Measurements from ENCODE around the gene SUPT4H1.

The SUPT4H1 gene

DNA sequence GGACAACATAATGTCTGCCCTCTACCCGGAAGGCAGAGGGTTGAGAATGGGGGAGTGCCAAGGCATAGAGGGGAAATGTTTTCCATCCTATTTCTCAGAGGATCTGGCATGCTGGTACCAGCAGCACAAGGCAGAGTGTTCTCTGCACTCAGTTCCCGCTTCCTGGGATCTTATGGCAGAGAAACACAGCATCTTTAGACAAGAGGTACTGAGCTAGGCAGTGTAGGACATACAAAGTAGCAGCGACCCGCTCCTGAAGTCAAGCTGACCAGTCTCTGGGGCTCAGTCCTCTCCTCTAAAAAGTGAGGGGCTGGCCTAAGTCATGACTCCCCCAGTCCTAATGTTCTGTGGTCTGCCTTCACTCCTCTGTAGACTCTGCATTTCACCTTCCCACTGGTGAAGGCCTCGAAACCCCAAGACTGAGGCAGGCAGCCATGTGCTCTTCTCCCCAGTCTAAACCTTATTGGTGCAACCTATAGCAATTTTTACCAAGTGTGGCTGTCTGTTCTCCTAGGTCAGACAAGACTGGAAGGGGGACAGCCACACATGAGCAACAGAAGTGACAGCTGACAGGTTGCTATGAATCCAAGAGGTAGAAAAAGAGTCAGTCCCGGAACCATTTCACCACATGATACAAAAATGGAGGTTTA, 12.1 kb downstream of the SUPT4H1 start:
- no peak for DNase-seq (ENCODE audit: low spot score)

- no peak for DNase-seq (ENCODE audit: low spot score)
Measured at GRCh38 chr17:58338841-58339754, 12.9 kb downstream of the SUPT4H1 start.

- no peak for DNase-seq (ENCODE audit: low spot score)
Measured at GRCh38 chr17:58338454-58338840, 13.6 kb downstream of the SUPT4H1 start.

GRCh38 chr17:58337600-58338453, 14.2 kb downstream of the SUPT4H1 start:
- no peak for DNase-seq (ENCODE audit: low spot score)

GRCh38 chr17:58337210-58337599, 14.8 kb downstream of the SUPT4H1 start:
- no peak for DNase-seq (ENCODE audit: low spot score)

GRCh38 chr17:58336456-58337209, 15.4 kb downstream of the SUPT4H1 start:
- no peak for DNase-seq (ENCODE audit: low spot score)

DNA sequence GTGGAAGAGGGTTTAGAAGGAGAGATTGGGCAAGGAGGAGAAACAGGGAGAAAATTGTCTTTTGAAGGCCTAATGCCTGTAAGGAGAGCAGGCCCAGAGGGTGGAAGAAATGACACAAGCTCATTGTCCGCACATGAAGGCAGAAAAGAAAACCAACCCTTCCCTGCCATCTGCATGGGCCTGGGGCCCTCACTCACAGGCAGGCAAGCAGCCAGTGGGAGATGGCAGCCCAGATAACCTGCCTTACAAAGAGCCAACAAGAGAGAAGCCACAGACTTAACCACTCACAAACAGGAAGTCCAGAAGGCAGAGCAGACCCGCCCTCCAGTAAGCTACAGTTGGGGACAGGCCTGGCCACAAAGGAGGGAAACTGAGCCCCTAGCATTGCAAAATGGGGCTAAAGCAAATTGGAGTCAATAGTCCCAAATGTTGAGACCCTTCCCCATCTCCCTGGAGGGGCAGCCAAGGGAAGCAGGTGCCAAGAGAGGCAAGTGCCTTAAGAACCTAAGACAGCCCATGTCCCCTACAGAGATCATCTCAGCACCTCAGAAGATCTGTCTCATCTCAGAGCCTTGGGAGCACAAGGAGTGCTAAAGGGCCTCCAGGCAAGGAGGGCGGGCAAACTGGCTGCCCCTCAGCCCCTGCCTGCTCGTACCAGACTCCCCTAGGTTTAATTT, 16.1 kb downstream of the SUPT4H1 start:
- DNase-seq (ENCODE audit: low spot score) = no peak

GRCh38 chr17:58335061-58335731, 16.8 kb downstream of the SUPT4H1 start:
- no peak for DNase-seq (ENCODE audit: low spot score)

GRCh38 chr17:58334661-58335060, 17.3 kb downstream of the SUPT4H1 start:
- DNase-seq (ENCODE audit: low spot score) = no peak

DNA sequence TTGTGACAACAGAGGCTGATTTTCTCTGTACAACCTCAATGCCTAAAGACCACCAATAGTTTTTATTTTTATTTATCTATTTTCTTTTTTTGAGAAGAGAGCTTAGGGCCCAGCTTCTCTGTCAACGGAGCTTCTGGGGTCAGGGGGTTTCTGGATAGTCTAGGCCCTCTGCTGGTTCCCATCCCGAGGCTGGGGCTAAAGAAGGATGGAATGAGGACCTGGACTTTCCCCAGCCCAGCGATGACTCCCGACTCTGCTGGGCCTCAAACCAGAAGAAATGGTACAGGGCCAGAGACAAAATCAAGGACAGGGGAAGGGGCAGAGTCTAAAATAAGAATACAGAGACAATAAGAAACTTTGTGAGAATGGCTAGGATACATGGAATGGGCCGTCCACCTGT, 17.7 kb downstream of the SUPT4H1 start:
- DNase-seq (ENCODE audit: low spot score) = no peak

DNA sequence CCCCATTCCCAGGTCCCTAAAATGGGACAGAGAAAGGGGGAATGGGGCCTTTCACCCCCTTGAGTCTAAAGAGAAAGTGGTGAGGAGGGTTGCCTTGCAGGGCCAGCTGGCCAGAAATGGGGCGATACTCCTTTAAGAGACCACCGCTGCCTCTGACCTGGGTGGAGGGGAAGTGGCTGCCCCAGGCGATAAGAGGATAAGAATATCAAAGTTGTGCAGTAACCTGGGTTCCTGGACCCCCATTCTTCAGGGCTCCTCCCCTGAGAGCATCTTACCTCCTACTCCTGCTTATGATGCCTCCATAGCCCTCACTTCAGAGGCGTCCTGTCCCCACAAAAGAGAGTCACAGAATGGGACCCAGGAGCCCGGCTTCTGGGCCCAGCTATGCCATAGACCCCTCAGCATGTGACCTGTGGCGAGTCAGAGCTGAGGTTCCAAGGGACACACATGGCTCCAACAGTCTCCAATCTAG, 18.2 kb downstream of the SUPT4H1 start:
- DNase-seq (ENCODE audit: low spot score) = no peak

DNA sequence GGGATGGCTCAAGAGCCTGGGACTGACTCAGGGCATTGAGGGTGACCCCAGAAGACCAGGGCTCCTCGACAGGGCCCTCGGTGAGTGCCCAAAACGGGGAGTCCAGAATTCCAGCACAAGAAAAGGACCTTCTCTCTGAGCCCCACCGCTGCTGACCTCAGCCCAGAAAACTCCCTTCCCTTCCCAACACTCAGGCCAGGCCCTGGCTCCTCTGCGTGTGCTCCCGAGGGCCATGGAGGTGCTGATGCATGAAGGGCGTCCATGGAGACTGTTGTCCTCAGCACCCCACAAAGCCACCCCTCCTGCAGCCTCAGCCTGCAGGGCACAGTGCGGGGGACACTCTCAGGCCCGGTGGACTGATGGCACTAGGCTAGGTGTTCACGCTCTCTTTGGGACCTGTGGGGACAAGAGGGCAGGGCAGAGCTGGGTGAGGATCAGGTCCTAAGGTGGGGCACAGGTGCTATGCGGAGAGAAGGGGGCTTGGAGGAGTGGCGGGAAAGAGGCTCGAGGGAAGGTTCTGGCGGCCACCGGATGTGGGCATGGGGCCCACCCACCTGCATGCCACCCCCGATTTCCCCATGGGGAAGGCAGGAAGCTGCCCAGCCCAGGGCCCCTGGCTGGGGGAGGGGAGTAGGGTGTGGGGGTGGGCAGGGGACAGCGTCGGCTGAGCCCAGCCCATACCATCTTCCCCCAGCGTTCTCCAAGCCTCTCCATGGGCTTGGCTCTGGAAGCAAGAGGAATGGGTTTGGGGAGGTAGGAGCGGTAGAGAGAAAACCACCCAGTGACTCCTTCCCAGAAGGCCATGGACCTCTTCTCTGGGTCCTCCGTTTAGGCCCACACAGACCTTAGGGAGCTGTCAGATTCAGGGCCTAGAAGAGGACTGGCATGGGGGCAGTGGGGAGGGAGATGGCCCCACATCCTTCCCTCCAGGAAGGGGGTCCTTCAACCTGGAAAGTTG, 18.9 kb downstream of the SUPT4H1 start:
- no peak for DNase-seq (ENCODE audit: low spot score)

GRCh38 chr17:58331815-58332777, 19.9 kb downstream of the SUPT4H1 start:
- DNase-seq (ENCODE audit: low spot score) = no peak

DNA sequence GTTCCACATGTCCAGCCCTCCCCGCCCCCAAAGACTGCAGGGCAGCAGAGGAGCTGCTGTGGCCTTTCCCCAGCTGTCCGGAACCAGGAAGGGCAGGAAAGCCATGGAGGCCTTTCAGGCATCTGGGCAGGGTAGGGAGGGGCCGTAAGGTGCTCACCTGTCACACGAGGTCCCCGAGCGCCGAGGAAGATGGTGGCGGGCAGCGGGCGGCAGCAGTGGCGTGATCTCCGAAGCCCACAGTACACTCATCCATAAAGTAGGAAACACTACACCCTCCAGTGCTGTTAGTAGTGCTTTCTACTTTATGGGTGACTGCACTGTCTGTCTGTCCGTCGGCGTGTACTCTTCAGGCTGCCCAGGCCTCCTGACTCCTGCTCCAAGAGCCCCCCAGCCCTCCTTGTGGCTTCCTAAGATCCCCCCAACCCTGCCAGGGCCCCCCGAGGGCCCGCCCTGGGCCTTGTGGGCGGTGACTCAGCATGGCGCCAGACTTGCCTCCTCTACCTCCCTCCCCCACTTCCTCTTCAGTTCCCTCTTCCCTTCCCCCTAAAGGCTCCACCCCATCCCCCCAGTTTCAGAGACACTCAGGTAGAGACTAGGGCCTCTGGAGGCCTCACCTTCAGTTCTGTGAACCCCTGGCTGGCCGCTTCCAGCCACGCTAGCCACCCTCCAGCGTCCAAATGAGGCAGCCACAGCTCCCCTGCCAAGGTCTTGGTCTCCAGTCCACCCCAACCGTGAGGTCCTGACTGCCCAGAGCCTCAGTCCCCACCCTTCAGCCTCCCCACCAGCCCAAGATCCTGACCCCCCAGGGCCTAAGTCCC, 20.8 kb downstream of the SUPT4H1 start:
- DNase-seq (ENCODE audit: low spot score) = no peak

DNA sequence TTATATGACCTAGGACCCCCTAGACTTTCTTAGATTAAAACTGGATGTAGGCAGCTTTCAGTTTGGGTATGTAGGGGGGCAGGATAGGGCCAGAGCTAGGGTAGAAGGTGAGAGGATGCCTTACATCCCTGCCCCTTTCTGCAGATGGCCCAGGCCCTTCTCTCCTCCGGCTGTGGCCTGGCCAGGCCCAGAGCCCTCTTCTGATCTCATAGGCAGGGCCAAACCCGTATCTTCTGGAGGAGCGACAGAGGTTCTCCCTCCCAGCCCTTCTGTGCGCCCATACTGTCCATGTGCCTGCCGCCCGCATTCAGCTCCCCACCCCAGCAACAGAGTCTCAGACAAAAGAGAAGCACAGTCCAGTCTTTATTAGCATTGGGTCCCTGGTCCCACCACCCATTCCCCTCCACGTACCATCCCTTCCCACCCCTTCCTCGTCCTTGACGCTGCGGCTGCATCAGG, 21.4 kb downstream of the SUPT4H1 start:
- no peak for DNase-seq (ENCODE audit: low spot score)

DNA sequence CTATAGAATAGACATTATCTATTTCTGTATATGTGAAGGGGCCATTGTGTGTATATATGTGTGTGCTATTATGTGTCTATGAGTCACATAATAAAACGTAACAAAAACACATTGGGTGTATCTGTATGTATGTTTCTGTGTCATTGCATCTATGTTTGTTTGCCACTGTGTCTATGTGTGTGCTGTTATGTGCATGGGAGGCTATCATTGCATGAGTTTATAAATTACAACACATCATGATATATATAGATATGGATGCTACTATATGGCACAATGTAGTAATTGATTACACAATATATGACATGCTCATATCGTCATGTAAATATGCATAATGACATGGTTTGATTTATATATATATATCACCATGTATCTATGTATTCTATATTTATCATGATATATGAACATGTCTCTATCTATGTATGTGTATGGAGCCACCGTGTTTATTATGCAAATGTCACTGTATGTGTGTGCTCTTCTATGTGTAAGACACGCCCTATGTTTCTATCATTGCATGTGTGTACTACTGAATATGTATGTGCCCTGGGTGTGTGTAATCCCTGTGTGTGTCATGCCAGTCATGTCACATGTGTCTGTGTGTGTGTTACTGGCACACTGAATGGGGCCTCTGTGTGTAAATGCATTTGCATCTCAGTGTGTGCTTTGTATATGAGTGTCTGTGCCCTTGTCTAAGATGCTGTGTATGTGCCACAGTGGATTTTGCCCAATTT, 22.0 kb downstream of the SUPT4H1 start:
- DNase-seq (ENCODE audit: low spot score) = no peak
